ENCODE results near the gene TSPEAR.
"Not testable (repeated sequence)": the region's sequence is repeated elsewhere in the genome, so short reads cannot be mapped to it uniquely, and the experiment has no call there.

TSPEAR gene

DNA sequence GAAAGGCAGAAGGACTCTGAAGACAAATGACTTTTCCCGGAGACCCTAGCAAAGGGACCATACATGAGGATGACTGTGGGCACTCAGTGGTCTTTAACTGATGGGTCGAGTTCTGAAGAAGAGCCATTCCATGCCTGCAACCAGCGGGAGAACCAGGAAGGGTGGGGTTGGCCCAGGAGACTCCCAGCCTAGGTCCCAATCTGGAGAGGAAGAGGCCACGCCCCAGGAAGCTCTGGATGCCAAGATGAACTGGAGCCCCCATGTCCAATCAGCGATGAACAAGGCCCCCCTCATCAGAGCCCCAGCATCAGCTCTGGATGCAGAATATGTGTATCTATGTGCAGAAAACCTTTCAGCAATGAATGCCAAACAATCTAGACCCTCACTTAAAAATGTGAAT lies 70.6 kb downstream of the TSPEAR start:
- TF ChIP-seq, protein P1, sequence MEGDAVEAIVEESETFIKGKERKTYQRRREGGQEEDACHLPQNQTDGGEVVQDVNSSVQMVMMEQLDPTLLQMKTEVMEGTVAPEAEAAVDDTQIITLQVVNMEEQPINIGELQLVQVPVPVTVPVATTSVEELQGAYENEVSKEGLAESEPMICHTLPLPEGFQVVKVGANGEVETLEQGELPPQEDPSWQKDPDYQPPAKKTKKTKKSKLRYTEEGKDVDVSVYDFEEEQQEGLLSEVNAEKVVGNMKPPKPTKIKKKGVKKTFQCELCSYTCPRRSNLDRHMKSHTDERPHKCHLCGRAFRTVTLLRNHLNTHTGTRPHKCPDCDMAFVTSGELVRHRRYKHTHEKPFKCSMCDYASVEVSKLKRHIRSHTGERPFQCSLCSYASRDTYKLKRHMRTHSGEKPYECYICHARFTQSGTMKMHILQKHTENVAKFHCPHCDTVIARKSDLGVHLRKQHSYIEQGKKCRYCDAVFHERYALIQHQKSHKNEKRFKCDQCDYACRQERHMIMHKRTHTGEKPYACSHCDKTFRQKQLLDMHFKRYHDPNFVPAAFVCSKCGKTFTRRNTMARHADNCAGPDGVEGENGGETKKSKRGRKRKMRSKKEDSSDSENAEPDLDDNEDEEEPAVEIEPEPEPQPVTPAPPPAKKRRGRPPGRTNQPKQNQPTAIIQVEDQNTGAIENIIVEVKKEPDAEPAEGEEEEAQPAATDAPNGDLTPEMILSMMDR (conservative IDR thresholded peaks at IDR 0.05): no peak
- H3K27ac ChIP-seq: no peak overlapping the region

DNA sequence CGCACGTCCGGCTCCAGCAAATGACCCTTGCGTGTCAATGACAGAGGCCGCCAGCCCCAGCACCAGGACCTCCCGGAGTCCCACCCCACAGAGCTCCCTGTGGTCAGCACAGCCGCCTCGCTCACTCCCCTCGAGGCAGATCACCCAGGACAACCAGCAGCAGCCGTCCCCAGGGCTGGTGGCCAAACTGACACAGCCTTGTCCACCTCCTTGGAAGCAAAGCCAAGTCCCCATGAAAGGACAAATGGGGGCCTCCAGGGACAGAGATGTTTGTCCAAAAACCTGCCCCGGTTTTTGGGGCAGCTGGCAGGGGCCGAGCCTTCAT lies 72.1 kb downstream of the TSPEAR start:
- H3K27ac ChIP-seq: no peak overlapping the region
- TF ChIP-seq, protein P1 (conservative IDR thresholded peaks at IDR 0.05): no peak

DNA sequence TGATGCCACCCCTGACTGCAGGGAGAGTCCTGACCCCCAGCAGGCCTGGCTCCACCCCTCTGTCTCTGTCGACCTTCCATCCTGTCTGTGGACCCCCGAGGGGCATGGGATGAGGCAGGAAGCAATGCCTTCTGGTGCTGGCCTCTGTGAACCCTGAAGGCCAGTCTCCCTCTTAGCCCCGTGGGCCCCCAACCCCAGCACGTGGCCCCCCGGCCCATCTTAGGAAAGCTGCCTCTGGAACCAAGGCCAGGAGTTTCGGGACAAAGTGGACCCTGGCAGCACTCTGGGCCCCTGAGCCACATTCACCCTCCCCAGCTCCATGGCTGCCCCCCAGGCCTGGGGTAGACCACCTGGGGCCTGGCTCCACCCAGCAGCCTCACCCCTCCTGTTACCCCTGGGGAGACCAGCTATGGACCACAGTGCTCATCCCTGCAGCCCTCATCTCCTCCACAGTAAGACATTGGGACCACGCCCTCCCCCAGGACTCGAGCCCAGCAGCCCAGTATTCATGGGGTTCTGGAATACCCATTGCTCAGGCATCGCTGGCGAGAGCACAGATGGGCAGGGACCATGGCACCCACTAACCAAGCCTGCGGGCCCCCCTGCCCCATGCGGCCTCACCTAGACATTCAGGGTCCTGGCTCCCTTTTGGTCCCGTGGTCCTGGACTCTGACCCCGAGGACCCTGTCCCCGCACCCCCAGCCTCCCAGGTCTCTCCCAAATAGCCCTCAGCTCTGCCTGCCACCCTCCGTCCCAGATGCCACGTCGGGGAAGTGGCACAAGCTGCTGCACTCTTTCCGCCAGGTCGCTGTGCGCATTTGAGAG lies 72.7 kb downstream of the TSPEAR start:
- H3K27ac ChIP-seq: not testable (repeated sequence)

DNA sequence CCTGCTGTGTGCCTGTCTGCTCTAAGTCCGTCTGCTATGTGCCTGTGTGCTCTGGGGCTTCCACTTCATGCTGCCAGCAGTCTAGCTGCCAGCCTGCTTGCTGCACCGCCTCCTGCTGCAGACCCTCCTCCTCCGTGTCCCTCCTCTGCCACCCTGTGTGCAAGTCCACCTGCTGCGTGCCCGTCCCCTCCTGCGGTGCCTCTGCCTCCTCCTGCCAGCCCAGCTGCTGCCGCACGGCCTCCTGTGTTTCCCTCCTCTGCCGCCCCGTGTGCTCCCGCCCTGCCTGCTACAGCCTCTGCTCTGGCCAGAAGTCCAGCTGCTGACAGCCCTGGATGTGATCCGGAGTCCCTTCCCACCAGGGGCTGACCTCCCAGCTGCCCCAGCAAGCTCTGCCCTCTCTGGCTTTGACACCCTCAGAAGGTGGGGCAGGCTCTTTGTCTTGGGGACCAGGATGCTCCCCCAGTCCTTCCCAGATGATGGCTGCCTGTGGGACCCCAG lies 73.5 kb downstream of the TSPEAR start:
- H3K27ac ChIP-seq: not testable (repeated sequence)

DNA sequence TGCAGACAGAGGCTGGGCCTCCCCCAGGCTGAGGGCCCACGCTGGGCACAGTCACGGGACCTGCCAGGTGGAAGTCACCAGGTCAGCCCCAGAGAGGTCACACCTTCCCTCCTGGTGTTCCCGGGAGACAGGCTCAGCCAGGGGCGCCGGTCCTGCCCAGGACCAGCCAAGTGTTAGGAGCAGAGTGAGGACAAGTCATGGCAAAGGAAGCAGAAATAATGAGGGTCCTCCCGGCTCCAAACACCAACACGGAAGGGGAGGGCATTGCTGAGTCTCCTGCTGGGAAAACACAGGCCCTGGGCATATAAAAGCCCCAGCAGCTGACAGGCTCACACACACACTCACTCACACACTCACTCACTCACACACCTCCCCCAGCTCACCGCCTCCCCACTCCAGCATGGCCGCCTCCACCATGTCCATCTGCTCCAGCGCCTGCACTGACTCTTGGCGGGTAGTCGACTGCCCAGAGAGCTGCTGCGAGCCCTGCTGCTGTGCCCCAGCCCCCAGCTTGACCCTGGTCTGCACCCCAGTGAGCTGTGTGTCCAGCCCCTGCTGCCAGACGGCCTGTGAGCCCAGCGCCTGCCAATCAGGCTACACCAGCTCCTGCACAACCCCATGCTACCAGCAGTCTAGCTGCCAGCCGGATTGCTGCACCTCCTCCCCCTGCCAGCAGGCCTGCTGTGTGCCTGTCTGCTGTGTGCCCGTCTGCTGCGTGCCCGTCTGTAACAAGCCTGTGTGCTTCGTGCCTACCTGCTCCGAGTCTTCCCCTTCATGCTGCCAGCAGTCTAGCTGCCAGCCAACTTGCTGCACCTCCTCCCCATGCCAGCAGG lies 74.1 kb downstream of the TSPEAR start, which contains the start of gene KRTAP10-10:
Gene KRTAP10-10 (plus strand): TSS at position 339 of the 833 bp plus-strand sequence. CDS start 62 bp downstream, at position 401.
- no peak within 1 kb of the TSS for H3K27ac ChIP-seq
- TF ChIP-seq, protein P1 (conservative IDR thresholded peaks at IDR 0.05): no peak

DNA sequence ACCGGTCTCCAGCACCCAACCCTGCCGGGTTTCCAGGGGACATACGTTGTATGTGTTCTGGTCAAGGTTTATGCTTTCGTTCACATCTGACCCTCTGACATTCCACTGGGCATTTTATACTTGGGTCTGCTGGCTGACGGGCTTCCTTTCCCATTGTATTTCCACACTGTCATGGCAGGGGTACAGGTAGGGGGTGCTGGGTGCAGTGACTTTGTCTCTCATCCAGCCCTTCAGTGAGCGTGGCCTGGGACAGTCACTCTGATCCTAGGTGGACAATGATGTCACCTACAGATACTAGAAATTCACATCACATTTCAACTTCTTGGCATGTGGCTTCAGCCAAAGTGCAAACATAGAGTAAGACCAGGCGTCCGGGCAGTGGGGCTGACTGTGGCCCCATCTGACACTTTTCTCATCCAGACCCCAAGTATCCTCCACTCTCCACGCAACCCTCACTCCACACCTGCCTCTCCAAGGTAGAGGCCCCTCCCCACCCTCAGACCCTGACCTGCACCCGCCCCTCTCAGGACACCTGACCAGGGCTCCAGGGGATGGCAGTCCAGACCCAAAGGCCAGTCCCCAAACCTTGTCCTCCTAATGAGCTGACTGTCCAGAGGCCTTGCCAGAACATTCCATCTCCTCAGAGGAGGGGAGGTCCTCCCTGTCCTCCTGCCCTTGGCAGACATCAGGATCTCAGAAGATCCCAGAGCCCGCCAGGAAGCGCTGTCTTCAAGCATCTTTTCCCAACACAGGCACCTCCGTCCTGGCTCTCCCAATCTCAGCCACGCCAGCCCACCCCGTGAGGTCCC lies 75.0 kb downstream of the TSPEAR start:
- no peak overlapping the region for H3K27ac ChIP-seq
- TF ChIP-seq, protein P1 (conservative IDR thresholded peaks at IDR 0.05): no peak

DNA sequence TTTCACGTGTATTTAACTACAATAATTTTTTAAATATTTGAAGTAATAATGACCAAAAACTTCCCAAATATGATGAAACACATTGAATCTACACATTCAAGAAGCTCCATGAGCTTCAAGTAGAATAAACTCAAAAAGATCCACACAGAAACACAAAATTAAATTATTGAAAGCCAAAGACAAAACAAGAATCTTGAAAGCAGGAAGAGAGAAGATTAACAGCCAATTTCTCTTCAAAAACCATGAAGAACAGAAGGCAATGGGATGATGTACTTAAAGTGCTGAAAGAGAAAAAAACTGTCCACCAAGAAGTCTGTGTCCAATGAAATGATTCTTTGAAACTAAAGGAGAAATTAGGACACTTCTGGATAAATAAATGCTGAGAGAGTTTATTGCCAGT lies 79.3 kb downstream of the TSPEAR start:
- TF ChIP-seq, protein P1 (conservative IDR thresholded peaks at IDR 0.05): no peak
- no peak overlapping the region for H3K27ac ChIP-seq

DNA sequence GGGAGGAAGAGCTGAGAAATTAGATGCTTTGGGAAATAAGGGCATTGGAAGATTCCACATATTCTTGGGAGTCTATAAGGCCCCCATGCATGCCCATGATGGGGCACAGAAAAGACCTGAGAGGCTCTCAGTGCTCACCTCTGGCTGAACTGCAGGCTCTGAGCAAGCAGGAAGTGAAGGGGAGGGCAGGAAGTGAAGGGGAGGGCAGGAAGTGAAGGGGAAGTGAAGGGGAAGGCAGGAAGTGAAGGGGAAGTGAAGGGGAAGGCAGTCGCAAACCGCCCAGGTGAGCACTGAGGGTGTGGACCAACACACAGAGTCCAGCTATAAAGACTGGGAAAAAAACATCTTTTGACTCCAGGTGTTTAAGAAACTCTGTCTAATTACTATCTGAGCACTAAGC lies 80.9 kb downstream of the TSPEAR start:
- TF ChIP-seq, protein P1 (conservative IDR thresholded peaks at IDR 0.05): no peak
- no peak overlapping the region for H3K27ac ChIP-seq
